K562 (cell line): Measurements from ENCODE around the gene GNAI1. TPM values are rescaled to one million over a fixed set of nuclear protein-coding genes. Genes with fewer than 3 reads are reported as not detected.

Experiments
- ATAC-seq: fragments of 200-7000 bp; cut with Tn5 transposase; 3 replicates; pipeline ENCODE4 v1.9.1; 2020; ENCODE audit warnings: moderate library complexity
- BruUV-seq: library from RNA; stranded (reverse); fragments of 400-500 nt; replicated peaks from 2 replicates; lab custom pipeline; 2021; lab: Mats Ljungman, UMichigan
- CTCF ChIA-PET: fragments of 300-600 bp; formaldehyde crosslinking; extraction: SDS; loops from one replicate; lab custom pipeline; 2021; ENCODE audit warnings: low intra/inter-chr PET ratio; lab: Yijun Ruan, JAX
- POLR2A ChIA-PET: fragments of 300-600, 350-650 bp; sonication (Branson Sonifier 250); formaldehyde crosslinking; extraction: SDS; loops from one replicate; lab custom pipeline; 2021; ENCODE audit warnings: antibody characterized with exemption, inconsistent platforms; lab: Yijun Ruan, JAX
- DNase-seq, 4 experiments: peaks; one replicate each; pipeline versions ENCODE4 v3.0.0 to v3.0.0-alpha.2; 2011 to 2018; ENCODE audit warnings: low spot score in 3 of 4, mixed read lengths in 3 of 4; ENCODE audit errors: extremely low read depth in 1 of 4
- FAIRE-seq: peaks from 2 replicates; lab custom pipeline; 2011; peaks lifted over from hg19 to GRCh38; lab: Jason Lieb, UNC
- H2AFZ ChIP-seq: 2 replicates; pipeline ENCODE4 v1.6.0; 2011; ENCODE audit warnings: low read depth, low read length, control low read depth, inconsistent platforms
- H3K27ac ChIP-seq: fragments of 200-600 bp; 3 replicates; pipeline ENCODE4 v1.8.0; 2011; ENCODE audit warnings: low read depth, mild to moderate bottlenecking, control low read depth, inconsistent platforms, low read length, moderate library complexity, mixed read lengths; ENCODE audit errors: extremely low read depth
- H3K27me3 ChIP-seq, 2 experiments: fragments of 300-600 bp in 1 of 2; 2 replicates in 1 of 2; 3 replicates in 1 of 2; pipeline versions ENCODE4 v1.6.0 to v1.8.0; 2011; ENCODE audit warnings: inconsistent platforms in 2 of 2, low read length in 2 of 2, mild to moderate bottlenecking in 1 of 2, mixed read lengths in 1 of 2, moderate library complexity in 1 of 2; ENCODE audit not compliant: control insufficient read depth in 2 of 2, insufficient read depth in 2 of 2
- H3K36me3 ChIP-seq: fragments of 300-600 bp; 3 replicates; pipeline ENCODE4 v1.8.0; 2011; ENCODE audit warnings: mild to moderate bottlenecking, low read length, inconsistent platforms; ENCODE audit not compliant: control insufficient read depth, insufficient read depth
- H3K4me1 ChIP-seq, 2 experiments: fragments of 200-600 bp in 1 of 2; replicated peaks in 1 of 2; 2 replicates in 1 of 2; 3 replicates in 1 of 2; pipeline versions ENCODE4 v1.5.1 to v1.8.0; 2011; ENCODE audit warnings: inconsistent platforms in 2 of 2, low read length in 2 of 2, mild to moderate bottlenecking in 1 of 2, mixed read lengths in 1 of 2, moderate library complexity in 1 of 2; ENCODE audit not compliant: control insufficient read depth in 2 of 2, insufficient read depth in 2 of 2
- H3K4me2 ChIP-seq: 2 replicates; pipeline ENCODE4 v1.6.1; 2011; ENCODE audit warnings: low read length, control low read depth, inconsistent platforms, mixed read lengths; ENCODE audit not compliant: insufficient read depth
- H3K4me3 ChIP-seq: fragments of 200-600 bp; sonication (generic), shearing (Covaris generic); 2 replicates; pipeline ENCODE4 v1.5.1; 2016; ENCODE audit warnings: control low read depth, inconsistent platforms
- H3K79me2 ChIP-seq: fragments of 200-600 bp; 3 replicates; pipeline ENCODE4 v1.8.0; 2011; ENCODE audit warnings: low read length, inconsistent platforms; ENCODE audit not compliant: control insufficient read depth, insufficient read depth
- H3K9ac ChIP-seq, 2 experiments: 2 replicates each; pipeline versions ENCODE4 v1.6.0 to v1.6.1; 2011; ENCODE audit warnings: low read depth in 2 of 2, low read length in 2 of 2, control low read depth in 1 of 2, inconsistent platforms in 1 of 2, mild to moderate bottlenecking in 1 of 2, mixed read lengths in 1 of 2; ENCODE audit not compliant: insufficient read depth in 1 of 2
- H3K9me1 ChIP-seq: one replicate; pipeline ENCODE4 v1.6.0; 2011; ENCODE audit warnings: inconsistent platforms, mild to moderate bottlenecking, low read length, moderate library complexity; ENCODE audit not compliant: control insufficient read depth, insufficient read depth
- H3K9me3 ChIP-seq: replicated peaks from 2 replicates; pipeline ENCODE4 v1.5.1; 2011; ENCODE audit warnings: low read depth, low read length, inconsistent platforms; ENCODE audit not compliant: control insufficient read depth, insufficient read depth
- H4K20me1 ChIP-seq: replicated peaks from 2 replicates; pipeline ENCODE4 v1.6.1; 2011; ENCODE audit warnings: low read length, inconsistent platforms, mixed read lengths; ENCODE audit not compliant: control insufficient read depth, insufficient read depth
- ARID1B ChIP-seq: fragments of 450-650 bp; IDR thresholded peaks from 2 replicates; pipeline ENCODE4 v1.6.1; 2016; ENCODE audit warnings: antibody characterized with exemption, mild to moderate bottlenecking, inconsistent platforms
- HDGF ChIP-seq: fragments of 450-650 bp; IDR thresholded peaks from 2 replicates; pipeline ENCODE4 v1.6.1; 2016
- ILK ChIP-seq: fragments of 450-650 bp; IDR thresholded peaks from 2 replicates; pipeline ENCODE4 v1.6.1; 2016; ENCODE audit warnings: missing genetic modification characterization, low read depth, mild to moderate bottlenecking, missing compliant biosample characterization, moderate library complexity, borderline replicate concordance
- KAT7 ChIP-seq: sonication (generic); formaldehyde crosslinking; IDR thresholded peaks from 2 replicates; pipeline ENCODE4 v1.8.0; 2022; ENCODE audit warnings: missing genetic modification reagents, mild to moderate bottlenecking, borderline replicate concordance
- MEF2D ChIP-seq: conservative IDR thresholded peaks from 2 replicates; pipeline ENCODE4 v1.6.1; 2016; ENCODE audit warnings: low read depth, missing genetic modification characterization, missing compliant biosample characterization
- MTA2 ChIP-seq: fragments of 450-650 bp; IDR thresholded peaks from 2 replicates; pipeline ENCODE4 v1.6.1; 2016; ENCODE audit warnings: low read depth
- NR1H2 ChIP-seq: sonication (generic); formaldehyde crosslinking; IDR thresholded peaks from 2 replicates; pipeline ENCODE4 v1.4.0; 2020; ENCODE audit warnings: mild to moderate bottlenecking, missing genetic modification reagents
- RBBP5 ChIP-seq: fragments of 200-600 bp; sonication (generic); IDR thresholded peaks from 2 replicates; pipeline ENCODE4 v1.6.1; 2012; ENCODE audit warnings: borderline replicate concordance, mild to moderate bottlenecking, low read length, control low read depth, inconsistent platforms; ENCODE audit not compliant: insufficient read depth, poor library complexity, severe bottlenecking
- SPI1 ChIP-seq: IDR thresholded peaks from 2 replicates; pipeline ENCODE4 v1.6.1; 2011; ENCODE audit warnings: low read depth, low read length, control low read depth, borderline replicate concordance
- SRSF7 ChIP-seq: fragments of 200-400 bp; formaldehyde crosslinking; optimal IDR thresholded peaks from 2 replicates; pipeline ENCODE3; 2017; ENCODE audit warnings: mild to moderate bottlenecking, low read depth, low read length
- ZSCAN32 ChIP-seq: fragments of 450-650 bp; formaldehyde crosslinking; IDR thresholded peaks from 2 replicates; pipeline ENCODE4 v1.4.0; 2020; ENCODE audit warnings: mild to moderate bottlenecking, moderate library complexity
- in situ Hi-C: fragments of 300-500 bp; cut with MboI; formaldehyde crosslinking; loops from 4 replicates; pipeline ENCODE4 v1.15.0; 2018; ENCODE audit warnings: inconsistent platforms, mixed read lengths
- intact Hi-C: fragments of 100-400 bp; cut with micrococcal nuclease; formaldehyde crosslinking; loops from 2 replicates; pipeline ENCODE4 v1.14.2; 2022
- polyA plus RNA-seq, 8 experiments: library from polyadenylated mRNA; depleted of rRNA in 4 of 8; stranded (reverse) in 5 of 8; unstranded in 3 of 8; fragments of >200 nt; fragmentation: Nextera tagmentation in 2 of 8; fragmentation: Illumina TruSeq in 1 of 8; extraction: Ambion mirVana in 2 of 8; extraction: Trizol in 1 of 8; gene quantifications; 2 replicates each; pipeline versions ENCODE4 v1.2.1 to v1.2.3, GENCODE V29; 2011 to 2014; ENCODE audit warnings: inconsistent platforms in 1 of 8, missing spikeins in 1 of 8
- total RNA-seq, 7 experiments: library from RNA; depleted of rRNA in 6 of 7; stranded (reverse); fragments of >200 nt in 6 of 7; fragmentation: Illumina TruSeq in 2 of 7; extraction: Trizol in 2 of 7; gene quantifications; 2 replicates each; pipeline versions ENCODE4 v1.2.1 to v1.2.3, GENCODE V29; 2011 to 2021; ENCODE audit warnings: low replicate concordance in 1 of 7
- TF ChIP-seq, protein P1 (sequence below): fragments of 450-650 bp; IDR thresholded peaks from 2 replicates; pipeline ENCODE4 v1.6.1; 2016; ENCODE audit warnings: borderline replicate concordance
- TF ChIP-seq, protein P2 (sequence below): fragments of 450-650 bp; IDR thresholded peaks from 2 replicates; pipeline ENCODE4 v1.6.1; 2018; ENCODE audit not compliant: partially characterized antibody

Gene GNAI1
- total and polyA plus RNA-seq, 9 of the 15 experiments (the other 6 are each of a cell fraction or from before 2014, with no cell fraction given): 0.03 to 0.13 (median 0.08) TPM; not detected in 6

DNA sequence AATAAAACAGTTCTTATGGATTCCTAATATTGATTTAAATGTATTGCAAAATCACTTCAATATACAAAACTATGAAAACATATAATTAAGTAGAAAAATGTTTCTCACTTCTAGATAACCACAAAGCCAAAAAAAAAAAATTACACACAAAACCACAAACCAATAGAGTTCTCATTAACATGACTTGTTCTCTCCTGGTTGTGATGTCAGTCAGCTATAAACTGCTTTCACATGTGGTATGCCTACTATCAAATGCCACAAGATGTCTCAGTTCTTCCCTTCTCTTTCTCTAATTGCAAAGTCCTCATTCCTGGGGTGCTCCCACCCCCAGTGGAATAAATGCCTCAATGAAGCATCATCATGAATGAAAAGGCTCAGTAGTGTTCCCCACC lies 16.6 kb downstream of the GNAI1 start:
- no peak overlapping the region for H3K27ac ChIP-seq
- no peak overlapping the region for H3K9ac ChIP-seq
- no peaks in the 10 kb centered on the region for H3K4me1 ChIP-seq
- ChIA-PET CTCF (no interaction called here), POLR2A (no interaction called here)
- no peaks in the 10 kb centered on the region for H3K9me3 ChIP-seq
- ATAC-seq: no peak
- no peaks in the 10 kb centered on the region for H3K27me3 ChIP-seq
- no peak overlapping the region for H2AFZ ChIP-seq
- no peaks in the 10 kb centered on the region for H3K9me1 ChIP-seq
- DNase-seq: no peak
- no peaks in the 10 kb centered on the region for H3K79me2 ChIP-seq
- in situ Hi-C loops (no loop called here), intact Hi-C loops (no loop called here)
- no peaks in the 10 kb centered on the region for H3K36me3 ChIP-seq
- no peak overlapping the region for H3K4me2 ChIP-seq
- TF ChIP-seq, protein P1, sequence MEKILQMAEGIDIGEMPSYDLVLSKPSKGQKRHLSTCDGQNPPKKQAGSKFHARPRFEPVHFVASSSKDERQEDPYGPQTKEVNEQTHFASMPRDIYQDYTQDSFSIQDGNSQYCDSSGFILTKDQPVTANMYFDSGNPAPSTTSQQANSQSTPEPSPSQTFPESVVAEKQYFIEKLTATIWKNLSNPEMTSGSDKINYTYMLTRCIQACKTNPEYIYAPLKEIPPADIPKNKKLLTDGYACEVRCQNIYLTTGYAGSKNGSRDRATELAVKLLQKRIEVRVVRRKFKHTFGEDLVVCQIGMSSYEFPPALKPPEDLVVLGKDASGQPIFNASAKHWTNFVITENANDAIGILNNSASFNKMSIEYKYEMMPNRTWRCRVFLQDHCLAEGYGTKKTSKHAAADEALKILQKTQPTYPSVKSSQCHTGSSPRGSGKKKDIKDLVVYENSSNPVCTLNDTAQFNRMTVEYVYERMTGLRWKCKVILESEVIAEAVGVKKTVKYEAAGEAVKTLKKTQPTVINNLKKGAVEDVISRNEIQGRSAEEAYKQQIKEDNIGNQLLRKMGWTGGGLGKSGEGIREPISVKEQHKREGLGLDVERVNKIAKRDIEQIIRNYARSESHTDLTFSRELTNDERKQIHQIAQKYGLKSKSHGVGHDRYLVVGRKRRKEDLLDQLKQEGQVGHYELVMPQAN: no peak
- TF ChIP-seq SRSF7 (no peak), MEF2D (tag) (no peak), SPI1 (no peak), ZSCAN32 (CRISPR knock-in tag) (no peak), HDGF (no peak), ILK (tag) (no peak), NR1H2 (CRISPR knock-in tag) (no peak), MTA2 (no peak), RBBP5 (no peak), KAT7 (CRISPR knock-in tag) (no peak), ARID1B (no peak)
- TF ChIP-seq, protein P2, sequence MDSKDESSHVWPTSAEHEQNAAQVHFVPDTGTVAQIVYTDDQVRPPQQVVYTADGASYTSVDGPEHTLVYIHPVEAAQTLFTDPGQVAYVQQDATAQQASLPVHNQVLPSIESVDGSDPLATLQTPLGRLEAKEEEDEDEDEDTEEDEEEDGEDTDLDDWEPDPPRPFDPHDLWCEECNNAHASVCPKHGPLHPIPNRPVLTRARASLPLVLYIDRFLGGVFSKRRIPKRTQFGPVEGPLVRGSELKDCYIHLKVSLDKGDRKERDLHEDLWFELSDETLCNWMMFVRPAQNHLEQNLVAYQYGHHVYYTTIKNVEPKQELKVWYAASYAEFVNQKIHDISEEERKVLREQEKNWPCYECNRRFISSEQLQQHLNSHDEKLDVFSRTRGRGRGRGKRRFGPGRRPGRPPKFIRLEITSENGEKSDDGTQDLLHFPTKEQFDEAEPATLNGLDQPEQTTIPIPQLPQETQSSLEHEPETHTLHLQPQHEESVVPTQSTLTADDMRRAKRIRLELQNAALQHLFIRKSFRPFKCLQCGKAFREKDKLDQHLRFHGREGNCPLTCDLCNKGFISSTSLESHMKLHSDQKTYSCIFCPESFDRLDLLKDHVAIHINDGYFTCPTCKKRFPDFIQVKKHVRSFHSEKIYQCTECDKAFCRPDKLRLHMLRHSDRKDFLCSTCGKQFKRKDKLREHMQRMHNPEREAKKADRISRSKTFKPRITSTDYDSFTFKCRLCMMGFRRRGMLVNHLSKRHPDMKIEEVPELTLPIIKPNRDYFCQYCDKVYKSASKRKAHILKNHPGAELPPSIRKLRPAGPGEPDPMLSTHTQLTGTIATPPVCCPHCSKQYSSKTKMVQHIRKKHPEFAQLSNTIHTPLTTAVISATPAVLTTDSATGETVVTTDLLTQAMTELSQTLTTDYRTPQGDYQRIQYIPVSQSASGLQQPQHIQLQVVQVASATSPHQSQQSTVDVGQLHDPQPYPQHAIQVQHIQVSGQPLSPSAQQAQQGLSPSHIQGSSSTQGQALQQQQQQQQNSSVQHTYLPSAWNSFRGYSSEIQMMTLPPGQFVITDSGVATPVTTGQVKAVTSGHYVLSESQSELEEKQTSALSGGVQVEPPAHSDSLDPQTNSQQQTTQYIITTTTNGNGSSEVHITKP: no peak
- no peak overlapping the region for H3K4me3 ChIP-seq
- BruUV-seq: no TSS peak
- no peak for FAIRE-seq
- H4K20me1 ChIP-seq: no peaks in the 10 kb centered on the region
